Fibroblast of mammary gland (primary cell): ENCODE measurements around the gene FBXO28.

Experiments used
- DNase-seq: peaks from one replicate; pipeline ENCODE4 v3.0.0-alpha.2; 2010; ENCODE audit warnings: low read depth
- H3K4me3 ChIP-seq: 2 replicates; pipeline ENCODE4 v1.5.1; 2011; ENCODE audit warnings: low read depth, mild to moderate bottlenecking, low read length, moderate library complexity; ENCODE audit not compliant: control insufficient read depth
- TF ChIP-seq, protein P1 (sequence below): conservative IDR thresholded peaks from 2 replicates; pipeline ENCODE4 v1.5.1; 2011; ENCODE audit warnings: low read depth, low read length, inconsistent platforms; ENCODE audit not compliant: control insufficient read depth, insufficient read depth

FBXO28 gene

DNA sequence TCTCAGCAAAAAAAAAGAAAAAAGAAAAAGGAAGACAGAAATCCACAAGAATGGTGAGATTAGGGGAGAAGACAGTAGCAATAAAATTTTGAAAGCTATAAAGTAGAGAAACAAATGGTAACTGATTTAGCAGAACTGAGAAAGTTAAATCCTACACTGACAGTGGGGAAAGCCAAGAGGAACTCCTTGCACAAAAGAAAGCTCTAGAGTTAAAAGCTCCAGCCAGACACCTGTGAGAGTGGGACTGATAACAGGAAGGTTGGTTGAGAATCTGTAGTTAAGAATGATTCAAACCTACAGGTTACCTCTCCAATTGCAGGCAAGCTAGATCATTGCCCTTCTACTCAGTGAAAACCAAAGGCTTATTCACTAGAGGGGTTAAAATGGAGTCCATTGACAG, 23.6 kb downstream of the FBXO28 start:
- DNase-seq = no peak
- TF ChIP-seq, protein P1, sequence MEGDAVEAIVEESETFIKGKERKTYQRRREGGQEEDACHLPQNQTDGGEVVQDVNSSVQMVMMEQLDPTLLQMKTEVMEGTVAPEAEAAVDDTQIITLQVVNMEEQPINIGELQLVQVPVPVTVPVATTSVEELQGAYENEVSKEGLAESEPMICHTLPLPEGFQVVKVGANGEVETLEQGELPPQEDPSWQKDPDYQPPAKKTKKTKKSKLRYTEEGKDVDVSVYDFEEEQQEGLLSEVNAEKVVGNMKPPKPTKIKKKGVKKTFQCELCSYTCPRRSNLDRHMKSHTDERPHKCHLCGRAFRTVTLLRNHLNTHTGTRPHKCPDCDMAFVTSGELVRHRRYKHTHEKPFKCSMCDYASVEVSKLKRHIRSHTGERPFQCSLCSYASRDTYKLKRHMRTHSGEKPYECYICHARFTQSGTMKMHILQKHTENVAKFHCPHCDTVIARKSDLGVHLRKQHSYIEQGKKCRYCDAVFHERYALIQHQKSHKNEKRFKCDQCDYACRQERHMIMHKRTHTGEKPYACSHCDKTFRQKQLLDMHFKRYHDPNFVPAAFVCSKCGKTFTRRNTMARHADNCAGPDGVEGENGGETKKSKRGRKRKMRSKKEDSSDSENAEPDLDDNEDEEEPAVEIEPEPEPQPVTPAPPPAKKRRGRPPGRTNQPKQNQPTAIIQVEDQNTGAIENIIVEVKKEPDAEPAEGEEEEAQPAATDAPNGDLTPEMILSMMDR = no peak
- no peak overlapping the region for H3K4me3 ChIP-seq

- TF ChIP-seq, protein P1 = no peak
- no peak overlapping the region for H3K4me3 ChIP-seq
- no peak for DNase-seq
Measured at GRCh38 chr1:224138198-224138597, 24.3 kb downstream of the FBXO28 start.

- DNase-seq = no peak
- H3K4me3 ChIP-seq = no peak overlapping the region
- TF ChIP-seq, protein P1 = no peak
Measured at GRCh38 chr1:224141693-224142092, 27.8 kb downstream of the FBXO28 start.

DNA sequence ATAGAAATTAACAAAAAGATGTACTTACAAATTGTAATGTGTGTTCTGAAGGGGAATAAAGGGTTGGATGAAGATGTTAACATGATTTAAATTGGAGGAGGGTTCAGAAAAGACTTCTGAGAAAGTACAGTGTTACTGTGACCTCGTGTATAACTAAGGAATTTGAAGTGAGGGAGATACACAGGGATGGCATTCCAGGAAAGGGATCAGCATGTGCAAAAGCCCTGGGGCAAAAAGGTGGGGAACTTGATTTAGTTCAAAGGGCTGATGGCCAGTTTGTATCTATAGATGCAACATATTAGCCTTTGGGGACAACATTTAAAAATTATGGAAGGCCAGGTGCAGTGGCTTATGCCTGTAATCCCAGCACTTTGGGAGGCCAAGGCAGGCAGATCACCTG, 35.8 kb downstream of the FBXO28 start:
- TF ChIP-seq, protein P1 = no peak
- H3K4me3 ChIP-seq = no peak overlapping the region
- no peak for DNase-seq

GRCh38 chr1:224151117-224151516, 37.2 kb downstream of the FBXO28 start:
- TF ChIP-seq, protein P1 = no peak
- DNase-seq = no peak
- no peak overlapping the region for H3K4me3 ChIP-seq

DNA sequence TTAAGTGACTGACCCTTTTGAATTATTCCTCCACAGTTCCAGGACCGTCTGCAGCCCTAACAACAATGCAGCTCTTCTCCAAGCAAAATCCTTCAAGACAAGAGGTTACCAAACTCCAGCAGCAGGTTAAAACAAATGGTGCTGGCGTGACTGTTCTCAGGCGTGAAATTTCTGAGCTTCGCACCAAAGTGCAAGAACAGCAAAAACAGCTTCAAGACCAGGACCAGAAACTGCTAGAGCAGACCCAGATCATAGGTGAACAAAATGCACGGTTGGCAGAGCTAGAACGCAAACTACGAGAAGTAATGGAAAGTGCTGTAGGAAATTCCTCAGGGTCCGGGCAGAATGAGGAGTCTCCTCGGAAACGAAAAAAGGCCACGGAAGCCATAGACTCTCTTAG, 43.4 kb downstream of the FBXO28 start:
- no peak overlapping the region for H3K4me3 ChIP-seq
- DNase-seq = no peak
- TF ChIP-seq, protein P1 = no peak

- TF ChIP-seq, protein P1 = no peak
- H3K4me3 ChIP-seq = no peak overlapping the region
- no peak for DNase-seq
Measured at GRCh38 chr1:224159541-224159940, 45.6 kb downstream of the FBXO28 start.
